Gastrocnemius medialis (tissue), 4 donors: ENCODE results near the gene USP53.

Experiments
- POLR2A ChIP-seq, 2 donors: fragments of 450-650 bp; IDR thresholded peaks; one replicate each; pipeline ENCODE4 v1.6.1; 2017; ENCODE audit warnings: antibody characterized with exemption in 2 of 2, mild to moderate bottlenecking in 2 of 2, moderate library complexity in 2 of 2
- TF ChIP-seq, protein P1 (sequence below), 5 experiments: fragments of 450-650 bp in 3 of 5; fragments of 200-600 bp in 2 of 5; sonication (generic) in 2 of 5; IDR thresholded peaks in 4 of 5; conservative IDR thresholded peaks in 1 of 5; 1 replicate in 4 of 5; 2 replicates in 1 of 5; pipeline ENCODE4 v1.5.1; 2016 to 2019; ENCODE audit warnings: antibody characterized with exemption in 5 of 5, mild to moderate bottlenecking in 3 of 5, moderate library complexity in 3 of 5

DNA sequence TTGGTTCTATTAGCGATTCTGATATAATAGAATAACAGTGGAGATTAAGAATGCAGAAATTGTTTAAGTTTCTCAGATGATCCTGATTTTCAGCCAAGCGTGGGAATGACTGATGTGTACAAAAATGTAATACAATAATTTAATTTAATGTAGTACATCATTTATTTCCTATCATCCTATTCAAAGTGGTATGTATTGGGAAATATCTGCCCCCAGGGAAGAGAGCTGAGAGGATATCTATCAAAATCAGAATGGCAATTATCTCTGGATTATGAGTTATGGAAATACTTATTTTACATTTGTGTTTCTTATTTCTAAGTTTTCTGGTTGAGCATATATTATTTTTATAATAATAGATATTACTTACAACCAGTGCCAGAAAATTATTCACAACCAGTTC lies 105.5 kb downstream of the USP53 start:
- TF ChIP-seq POLR2A (IDR thresholded peaks at IDR 0.05) = no peak
- TF ChIP-seq, protein P1, sequence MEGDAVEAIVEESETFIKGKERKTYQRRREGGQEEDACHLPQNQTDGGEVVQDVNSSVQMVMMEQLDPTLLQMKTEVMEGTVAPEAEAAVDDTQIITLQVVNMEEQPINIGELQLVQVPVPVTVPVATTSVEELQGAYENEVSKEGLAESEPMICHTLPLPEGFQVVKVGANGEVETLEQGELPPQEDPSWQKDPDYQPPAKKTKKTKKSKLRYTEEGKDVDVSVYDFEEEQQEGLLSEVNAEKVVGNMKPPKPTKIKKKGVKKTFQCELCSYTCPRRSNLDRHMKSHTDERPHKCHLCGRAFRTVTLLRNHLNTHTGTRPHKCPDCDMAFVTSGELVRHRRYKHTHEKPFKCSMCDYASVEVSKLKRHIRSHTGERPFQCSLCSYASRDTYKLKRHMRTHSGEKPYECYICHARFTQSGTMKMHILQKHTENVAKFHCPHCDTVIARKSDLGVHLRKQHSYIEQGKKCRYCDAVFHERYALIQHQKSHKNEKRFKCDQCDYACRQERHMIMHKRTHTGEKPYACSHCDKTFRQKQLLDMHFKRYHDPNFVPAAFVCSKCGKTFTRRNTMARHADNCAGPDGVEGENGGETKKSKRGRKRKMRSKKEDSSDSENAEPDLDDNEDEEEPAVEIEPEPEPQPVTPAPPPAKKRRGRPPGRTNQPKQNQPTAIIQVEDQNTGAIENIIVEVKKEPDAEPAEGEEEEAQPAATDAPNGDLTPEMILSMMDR (IDR thresholded peaks at IDR 0.05 in 4 of 5, conservative IDR thresholded peaks at IDR 0.05 in 1 of 5) = no peak
